GM13976 (cell line): ENCODE data around the gene HOXB3.

Source experiments
- DNase-seq: peaks from one replicate; pipeline ENCODE4 v3.0.0; 2012; ENCODE audit warnings: low spot score
- CTCF ChIP-seq: IDR thresholded peaks from 2 replicates; pipeline ENCODE4 v1.5.1; 2012; ENCODE audit warnings: borderline replicate concordance, mild to moderate bottlenecking; ENCODE audit not compliant: insufficient read depth; ENCODE audit errors: extremely low read depth, missing control alignments, control extremely low read depth
- in situ Hi-C: fragments of 300-500 bp; cut with MboI; formaldehyde crosslinking; loops from one replicate; pipeline ENCODE4 v1.12.0; 2022; ENCODE audit warnings: low sequenced_read_pairs, mixed read lengths, inconsistent platforms; ENCODE audit not compliant: unreplicated experiment

Gene HOXB3

DNA sequence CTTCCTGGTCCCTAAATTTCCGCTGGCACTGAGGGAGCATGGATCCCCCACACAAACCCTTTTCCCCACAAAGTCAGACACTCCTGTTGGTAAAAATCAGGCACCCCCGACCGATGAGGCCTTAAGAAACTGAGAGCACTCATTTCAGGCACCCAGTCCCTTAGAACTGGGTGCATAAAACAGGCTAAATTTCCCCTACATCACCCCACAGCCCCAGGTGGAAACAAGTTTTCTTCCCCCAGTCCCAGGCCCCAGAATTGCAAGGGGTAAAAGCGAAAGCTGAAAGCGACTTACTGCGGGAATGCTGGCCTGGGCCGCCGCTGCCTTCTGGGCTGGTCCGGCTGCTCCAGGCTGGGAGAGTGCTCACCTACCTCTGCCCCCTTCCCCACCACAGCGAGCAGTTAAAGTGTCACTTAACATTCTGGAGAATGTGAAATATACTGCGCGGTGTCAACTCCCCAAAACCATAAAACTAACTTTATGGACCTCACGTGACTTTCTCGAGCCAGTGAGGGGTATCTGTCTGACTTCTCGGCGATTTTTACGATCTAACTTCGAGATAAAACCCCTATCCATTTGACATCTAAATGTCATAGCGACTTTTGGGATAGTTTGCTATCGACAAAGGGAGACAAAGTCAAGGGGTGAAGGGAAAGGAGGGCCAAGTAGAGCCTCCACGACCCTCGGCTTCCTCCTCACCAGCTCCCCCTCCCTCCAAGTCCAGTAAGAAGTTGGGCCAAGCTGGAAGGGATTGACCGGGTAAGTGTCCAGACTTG, at the start of gene HOXB3:
Gene HOXB3, minus strand, starts transcription at position 411 of the 776 bp plus-strand sequence. CDS start 37,767 bp downstream, outside the sequence.
- TF ChIP-seq CTCF = no peak
- no peak for DNase-seq
- in situ Hi-C loops = no loop called here

DNA sequence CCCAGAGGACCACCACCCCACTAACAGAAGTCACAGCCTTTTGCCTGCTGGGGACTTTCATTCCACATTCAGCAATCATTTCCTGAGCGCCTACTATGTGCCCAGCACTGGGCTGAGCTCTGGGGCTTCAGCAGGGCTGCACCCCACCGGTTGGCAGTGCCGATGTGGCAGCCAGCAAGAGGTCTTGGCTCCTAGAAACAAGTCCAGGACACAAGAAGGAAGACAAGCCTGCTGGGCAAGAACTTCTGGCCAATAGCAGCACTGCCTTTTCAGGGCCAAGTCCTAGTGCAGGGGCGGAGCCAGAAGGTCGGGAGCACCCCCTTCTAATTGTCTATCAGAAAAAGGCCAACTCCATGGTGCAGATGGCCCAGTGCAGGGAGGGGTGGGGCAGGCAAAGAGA, 49.1 kb upstream of the HOXB3 start:
- in situ Hi-C loops = no loop called here
- TF ChIP-seq CTCF = no peak
- no peak for DNase-seq

- DNase-seq = no peak
Observed at GRCh38 chr17:48637323-48638260, 47.6 kb upstream of the HOXB3 start.

GRCh38 chr17:48636177-48637018, 46.4 kb upstream of the HOXB3 start:
- in situ Hi-C loops = no loop called here
- peak; percentile 72 for TF ChIP-seq CTCF
- DNase-seq = peak; percentile 86

More at GRCh38 chr17:48637323-48638260, 47.6 kb upstream of the HOXB3 start:
- TF ChIP-seq CTCF = no peak
- in situ Hi-C loops = no loop called here

GRCh38 chr17:48634493-48635208, 44.6 kb upstream of the HOXB3 start:
- in situ Hi-C loops = no loop called here
- DNase-seq = no peak
- no peak for TF ChIP-seq CTCF
